GM18951 (cell line): ENCODE measurements around the gene ZNF277.

Experiments used
- POLR2A ChIP-seq: IDR thresholded peaks from 4 replicates; pipeline ENCODE4 v1.6.1; 2011; ENCODE audit warnings: mild to moderate bottlenecking; ENCODE audit not compliant: insufficient read length, insufficient read depth; ENCODE audit errors: extremely low read depth
- in situ Hi-C: fragments of 300-500 bp; cut with MboI; formaldehyde crosslinking; loops from one replicate; pipeline ENCODE4 v1.12.0; 2022; ENCODE audit warnings: low sequenced_read_pairs, mixed read lengths, inconsistent platforms; ENCODE audit not compliant: unreplicated experiment

ZNF277 gene

DNA sequence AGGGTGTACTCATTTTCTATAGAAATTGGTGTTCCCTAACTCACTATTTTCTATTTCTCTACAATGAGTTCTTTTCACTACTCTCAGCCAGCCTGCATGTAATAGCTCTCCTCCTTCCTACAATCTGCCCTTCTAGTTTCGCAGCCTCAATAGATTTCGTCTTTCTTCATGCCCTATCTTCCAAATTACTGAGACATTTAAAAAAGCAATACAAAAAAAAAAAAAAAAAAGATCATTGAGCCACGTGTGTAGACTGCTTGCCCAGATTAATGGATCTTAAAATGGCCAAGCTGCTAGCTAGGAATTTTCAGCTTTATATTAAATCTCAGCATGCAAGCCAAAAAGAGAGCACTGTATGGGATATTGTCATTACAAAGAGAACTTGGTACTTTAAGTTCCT lies 55.5 kb downstream of the ZNF277 start:
- TF ChIP-seq POLR2A: no peak
- in situ Hi-C loops: no loop called here

DNA sequence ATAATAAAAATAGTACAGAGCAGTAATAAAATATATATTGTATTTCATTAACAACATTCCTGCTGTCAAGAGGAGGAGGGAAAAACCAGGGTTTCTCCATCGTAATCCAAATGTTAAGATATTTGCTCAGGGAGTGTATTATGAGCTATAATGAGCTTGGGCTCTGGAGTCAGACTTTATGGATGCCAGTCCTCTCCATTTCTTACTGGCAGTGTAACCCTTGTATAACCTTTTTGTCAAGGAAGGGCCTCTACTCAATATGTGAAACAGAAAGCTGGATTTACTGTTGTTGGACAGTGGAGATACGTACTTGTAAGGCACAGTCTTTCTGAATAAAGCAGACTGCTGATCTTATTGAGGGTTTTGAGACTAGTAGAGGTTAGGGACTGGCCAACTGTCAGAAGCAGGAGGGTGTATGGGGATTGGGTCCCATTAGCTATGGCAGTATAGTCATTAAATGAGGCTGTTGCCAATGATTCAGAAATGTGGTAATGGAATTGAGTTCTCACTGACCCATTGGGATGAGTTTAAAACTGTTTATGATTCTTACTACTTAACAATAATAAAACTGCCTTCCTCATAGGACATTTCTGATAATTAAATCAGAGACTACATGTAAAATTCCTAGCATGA lies 56.5 kb downstream of the ZNF277 start:
- no peak for TF ChIP-seq POLR2A
- in situ Hi-C loops: no loop called here

DNA sequence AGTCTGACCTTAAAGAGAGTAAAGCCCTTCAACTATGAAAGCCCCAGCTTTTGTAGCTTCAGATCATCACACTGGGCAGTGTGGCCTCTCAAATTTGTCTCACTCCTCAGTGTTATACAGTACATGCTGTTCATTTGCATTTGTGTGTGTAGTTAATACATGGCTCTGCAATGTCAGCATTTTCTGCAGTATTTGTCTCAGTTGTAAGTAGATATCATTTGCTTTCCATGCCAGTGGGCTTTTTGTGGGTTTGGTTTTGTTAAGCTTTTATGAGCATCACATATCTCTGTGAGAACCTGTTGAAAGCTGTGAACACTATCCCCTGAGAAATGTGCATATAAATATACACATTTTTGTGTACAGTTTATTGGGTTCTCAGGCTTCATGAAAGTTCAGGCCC lies 57.0 kb downstream of the ZNF277 start:
- in situ Hi-C loops: no loop called here
- TF ChIP-seq POLR2A: no peak

DNA sequence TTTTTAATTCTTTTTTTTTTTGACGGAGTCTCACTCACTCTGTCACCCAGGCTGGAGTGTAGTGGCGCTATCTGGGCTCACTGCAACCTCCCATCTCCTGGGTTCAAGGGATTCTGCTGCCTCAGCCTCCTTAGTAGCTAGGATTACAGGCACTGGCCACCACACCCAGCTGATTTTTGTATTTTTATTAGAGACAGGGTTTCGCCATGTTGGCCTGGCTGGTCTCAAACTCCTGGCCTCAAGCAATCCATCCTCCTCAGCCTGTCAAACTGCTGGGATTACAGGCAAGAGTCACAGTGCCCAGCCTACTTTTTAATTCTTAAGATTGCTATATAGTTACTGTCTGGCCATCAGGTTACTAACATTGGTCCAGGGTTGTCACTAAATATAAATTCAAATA lies 59.6 kb downstream of the ZNF277 start:
- no peak for TF ChIP-seq POLR2A
- in situ Hi-C loops: no loop called here

DNA sequence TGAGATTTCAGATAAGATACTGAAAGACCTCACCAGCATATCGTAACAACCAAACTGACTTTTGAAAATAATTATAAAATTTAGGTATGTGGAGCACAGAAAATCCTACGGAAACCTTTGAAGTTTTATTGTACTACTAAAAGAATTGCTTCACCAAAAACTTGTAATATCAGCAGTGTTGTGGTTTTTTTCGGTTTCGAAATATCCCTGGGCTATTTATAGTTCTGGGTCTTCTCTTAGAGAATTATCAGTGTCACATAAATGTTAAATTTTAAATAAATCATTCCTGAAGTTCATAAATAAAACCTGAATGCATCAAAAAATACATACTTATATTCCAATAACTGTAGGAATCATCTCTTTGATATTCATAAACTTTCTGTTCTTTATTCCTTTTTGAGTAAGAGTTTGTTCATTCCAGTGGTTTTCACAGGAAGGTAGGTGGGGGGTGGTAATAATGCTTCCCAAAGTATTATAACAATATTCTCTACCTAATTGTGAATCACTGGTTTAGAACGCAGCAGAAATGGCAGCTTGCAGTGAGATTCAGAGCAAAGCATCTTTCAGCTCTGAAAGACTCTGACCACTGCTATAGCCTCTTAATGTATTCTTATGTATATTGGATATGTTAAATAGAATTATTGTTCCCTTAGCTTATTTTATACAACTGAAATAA lies 60.2 kb downstream of the ZNF277 start:
- TF ChIP-seq POLR2A: no peak
- in situ Hi-C loops: no loop called here

DNA sequence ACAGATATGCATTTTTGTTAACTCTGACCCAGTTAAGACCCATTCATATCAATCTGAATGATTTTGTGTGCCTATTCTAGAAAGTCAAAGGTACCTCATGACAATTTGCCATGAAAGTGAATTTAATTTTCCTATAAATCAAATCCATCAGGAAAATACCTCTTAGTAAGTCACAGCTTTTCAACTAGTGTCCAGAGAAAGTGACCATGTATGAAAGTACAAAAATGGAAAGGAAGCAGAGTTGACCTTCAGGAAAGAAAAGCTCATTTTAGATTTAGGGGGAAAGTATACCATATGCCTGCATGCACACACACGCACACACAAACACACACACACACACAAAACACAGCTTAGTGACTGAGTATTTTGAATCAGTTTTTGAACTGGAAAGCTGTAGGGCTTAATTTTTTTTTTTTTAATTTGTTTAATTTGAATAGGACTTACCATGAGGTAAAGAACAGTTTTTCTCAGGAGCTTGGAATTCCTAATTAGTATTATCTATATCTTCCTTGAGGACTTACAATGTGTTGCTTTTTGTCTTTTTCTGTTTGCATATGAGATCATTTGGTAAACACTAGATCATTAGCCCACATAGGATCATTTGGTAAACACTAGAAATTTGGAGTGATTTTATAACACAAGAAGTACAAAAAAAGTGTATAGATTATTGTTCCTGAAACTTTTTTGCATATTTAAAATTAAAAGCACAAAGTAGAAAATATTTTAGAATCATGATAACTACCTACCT lies 61.6 kb downstream of the ZNF277 start:
- in situ Hi-C loops: no loop called here
- TF ChIP-seq POLR2A: no peak

DNA sequence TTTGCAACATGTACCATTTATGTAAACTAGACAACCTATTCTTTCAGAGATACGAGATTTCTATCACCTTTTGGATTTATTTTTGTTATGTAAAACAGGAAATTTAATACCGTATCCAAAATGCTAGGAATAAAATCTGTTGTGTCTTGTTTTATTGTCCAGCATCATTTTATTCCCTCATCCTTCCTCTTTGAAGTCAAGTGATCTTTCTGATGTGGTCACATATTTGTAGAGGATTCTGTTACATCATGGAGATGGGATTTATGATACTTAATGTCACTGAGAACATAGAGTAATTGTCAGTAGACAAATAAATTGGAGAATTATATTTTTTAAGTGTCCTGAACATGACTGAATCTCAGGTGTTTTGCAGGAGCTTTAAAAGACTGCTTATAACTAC lies 64.7 kb downstream of the ZNF277 start:
- TF ChIP-seq POLR2A: no peak
- in situ Hi-C loops: no loop called here

DNA sequence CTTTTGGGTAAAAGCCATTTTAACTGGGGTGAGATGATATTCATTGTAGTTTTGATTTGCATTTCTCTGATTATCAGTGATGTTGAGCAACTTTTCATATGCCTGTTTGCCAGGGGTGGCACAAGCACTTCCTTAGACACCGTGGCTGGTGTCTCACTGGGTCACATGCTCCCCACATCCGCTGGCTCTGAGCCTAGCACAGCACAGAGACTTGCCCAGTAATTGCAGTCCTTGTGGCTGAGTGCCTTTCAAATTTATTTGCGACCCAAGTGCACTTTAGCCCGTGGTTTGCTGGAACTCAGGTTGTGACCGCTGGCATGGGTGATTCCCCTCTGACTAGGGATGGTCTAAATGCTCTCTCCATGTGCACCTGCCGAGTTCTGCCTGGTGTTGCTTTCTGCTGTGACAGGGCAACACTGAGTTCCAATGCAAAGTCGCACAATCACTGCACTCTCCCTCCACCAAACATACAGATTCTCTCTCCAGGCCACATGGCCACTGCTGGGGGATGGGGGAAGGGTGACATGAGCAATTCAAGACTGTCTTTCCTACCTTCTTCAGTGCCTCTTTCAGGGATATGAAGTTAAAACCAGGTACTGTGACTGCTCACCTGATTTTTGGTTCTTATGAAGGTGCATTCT lies 66.5 kb downstream of the ZNF277 start:
- TF ChIP-seq POLR2A: no peak
- in situ Hi-C loops: no loop called here

DNA sequence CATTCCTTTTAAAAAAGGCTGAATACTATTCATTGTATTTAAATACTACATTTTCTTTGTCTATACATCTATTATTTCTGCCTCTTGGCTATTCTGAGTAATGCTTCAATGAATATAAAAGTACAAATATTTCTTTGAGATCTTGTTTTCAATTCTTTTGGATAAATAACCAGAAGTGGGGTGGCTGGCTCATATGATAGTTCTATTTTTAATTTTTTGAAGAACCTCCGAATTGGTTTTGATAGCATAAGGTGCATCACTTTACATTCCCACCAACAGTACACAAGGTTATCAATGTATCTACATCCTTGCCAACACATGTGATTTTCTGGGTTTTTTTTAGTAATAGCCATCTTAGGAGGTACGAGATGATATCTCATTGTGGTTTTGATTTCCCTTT lies 72.5 kb downstream of the ZNF277 start:
- in situ Hi-C loops: no loop called here
- TF ChIP-seq POLR2A: no peak

DNA sequence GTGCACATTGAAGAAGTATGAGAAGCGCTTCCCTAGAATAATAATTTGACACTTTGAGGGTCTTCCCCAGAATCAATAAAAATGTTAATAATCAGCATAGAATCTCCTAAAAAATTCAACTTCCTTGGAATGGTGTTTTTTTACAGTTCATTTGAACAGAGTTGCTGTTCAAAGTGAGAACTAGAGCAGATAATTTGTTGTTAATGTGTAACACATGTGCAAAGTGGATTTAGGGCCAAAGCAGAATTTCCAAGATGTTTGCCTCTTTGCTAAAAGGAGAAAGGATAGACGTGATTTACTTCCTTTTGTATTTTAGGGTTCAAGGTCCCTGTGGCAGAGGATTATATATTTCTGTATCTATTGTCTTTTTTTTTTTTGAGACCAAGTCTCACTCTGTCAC lies 73.8 kb downstream of the ZNF277 start:
- TF ChIP-seq POLR2A: no peak
- in situ Hi-C loops: no loop called here

DNA sequence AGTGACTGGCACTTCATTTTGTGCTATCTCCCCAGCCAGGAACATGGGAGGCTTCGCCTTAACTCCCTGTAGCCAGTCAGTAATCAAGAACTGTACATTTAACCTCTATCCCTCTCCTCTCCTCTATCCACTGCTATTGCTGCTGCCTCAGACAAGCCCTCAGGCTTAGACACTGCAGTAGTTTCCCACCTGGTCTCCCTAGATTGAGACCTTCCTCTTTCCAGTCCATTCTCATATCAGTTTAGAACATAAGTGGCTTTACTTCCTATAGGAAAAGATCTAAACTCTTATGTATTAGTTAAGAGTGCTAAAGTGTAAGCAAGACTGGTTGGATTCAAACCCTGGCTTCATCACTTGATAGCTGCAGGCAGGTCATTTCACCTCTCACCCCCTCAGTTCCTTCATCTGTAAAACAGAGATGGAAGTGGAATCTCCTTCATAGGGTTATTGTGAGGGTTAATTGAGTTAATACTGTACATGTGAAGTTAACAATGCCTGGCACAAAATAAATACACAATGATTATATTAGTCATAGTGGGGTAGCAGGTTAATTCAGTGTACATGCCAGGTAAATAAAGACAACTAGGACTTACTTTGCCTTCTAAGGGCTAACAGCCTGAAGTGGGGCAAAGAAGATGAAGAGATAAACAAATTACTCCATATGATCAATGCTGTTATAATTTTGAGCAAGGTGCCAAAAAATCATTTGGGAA lies 76.1 kb downstream of the ZNF277 start:
- TF ChIP-seq POLR2A: no peak
- in situ Hi-C loops: no loop called here

DNA sequence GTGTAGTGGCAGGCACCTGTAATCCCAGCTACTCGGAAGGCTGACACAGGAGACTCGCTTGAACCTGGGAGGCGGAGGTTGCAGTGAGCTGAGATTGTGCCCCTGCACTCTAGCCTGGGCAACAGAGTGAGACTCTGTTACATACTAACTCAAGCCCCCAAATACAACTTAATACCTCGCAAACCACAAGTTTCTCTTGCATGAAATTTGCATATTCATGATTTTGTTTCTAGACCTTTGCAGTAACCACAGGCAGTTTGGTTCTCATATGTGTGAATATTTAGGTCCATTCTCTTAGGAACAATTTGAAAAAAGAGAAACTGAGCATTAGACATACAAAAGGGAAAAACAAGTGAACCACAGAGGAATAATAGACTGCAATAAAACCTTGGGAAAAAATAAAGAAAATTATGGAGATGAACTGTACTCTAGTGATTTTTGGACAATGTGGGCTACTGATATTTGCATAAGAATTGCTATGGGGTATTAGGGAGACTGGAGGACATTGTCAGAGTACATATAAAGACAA lies 77.0 kb downstream of the ZNF277 start:
- in situ Hi-C loops: no loop called here

DNA sequence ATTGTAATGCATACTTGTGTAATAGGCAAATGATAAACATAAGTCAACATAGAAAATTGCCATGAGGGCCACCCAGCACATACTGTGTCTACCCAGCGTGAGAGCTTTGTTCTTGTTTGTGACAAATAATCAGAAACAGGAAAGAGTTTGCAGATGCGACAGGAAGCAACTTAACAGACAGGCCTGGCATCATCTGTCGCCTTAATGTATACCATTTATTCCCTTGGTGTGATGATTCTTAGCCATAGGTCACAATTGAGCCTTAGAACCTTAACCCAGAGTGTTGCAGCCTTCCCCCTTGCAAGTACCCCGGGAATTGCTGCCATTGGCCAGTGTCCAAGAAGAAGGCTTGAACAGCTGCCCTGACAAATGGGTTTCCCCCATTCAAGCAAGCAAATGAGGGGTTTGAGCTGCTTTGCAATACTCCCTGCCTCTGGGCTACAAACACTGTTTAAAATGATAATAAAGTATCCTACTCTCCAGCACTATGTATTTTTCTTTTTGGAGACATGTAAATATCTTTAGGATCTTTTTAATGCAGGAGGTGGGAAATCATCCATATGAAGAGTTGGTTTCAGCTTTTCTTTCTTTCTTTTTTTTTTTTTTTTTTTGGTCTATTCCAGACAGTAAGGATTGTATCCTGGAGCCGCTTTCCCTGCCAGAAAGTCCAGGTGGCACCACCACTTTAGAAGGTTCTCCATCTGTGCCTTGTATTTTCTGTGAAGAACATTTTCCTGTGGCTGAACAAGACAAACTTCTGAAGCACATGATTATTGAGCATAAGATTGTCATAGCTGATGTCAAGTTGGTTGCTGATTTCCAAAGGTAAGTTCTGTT lies 80.0 kb downstream of the ZNF277 start:
- TF ChIP-seq POLR2A: no peak
- in situ Hi-C loops: no loop called here

More for the DNA sequence above, 77.0 kb downstream of the ZNF277 start:
- TF ChIP-seq POLR2A: no peak
